ENCODE data around the gene PLEKHA6.

Gene PLEKHA6

GRCh38 chr1:204265665-204266064 is 94.1 kb downstream of the PLEKHA6 start:
- H3K4me3 ChIP-seq (ENCODE audit: insufficient read depth in 1 of 2, low read depth in 1 of 2, low read length in 2 of 2), result no peak overlapping the region
- no peak overlapping the region for H3K23ac ChIP-seq (ENCODE audit: low read length in 2 of 2)
- H4K8ac ChIP-seq (ENCODE audit: low read length), result no peak overlapping the region
- no peak overlapping the region for H2BK12ac ChIP-seq (ENCODE audit: low read length in 2 of 2)
- no peak overlapping the region for H3K4me2 ChIP-seq (ENCODE audit: low read length, poor library complexity, severe bottlenecking)
- no peak overlapping the region for H3K27ac ChIP-seq (ENCODE audit: low read length, poor library complexity, severe bottlenecking)
- no peak overlapping the region for H2BK120ac ChIP-seq (ENCODE audit: low read depth, low read length)
- no peak overlapping the region for H2AK5ac ChIP-seq (ENCODE audit: low read length, severe bottlenecking)
- 82% methylated on average over 2 of the region's 2 CpGs for WGBS
- H3K4me1 ChIP-seq (ENCODE audit: control insufficient read depth, insufficient read depth, low read depth, low read length), result peaks cover 6% of the 10 kb centered on the region
- no peak overlapping the region for H3K14ac ChIP-seq (ENCODE audit: low read length in 2 of 2)
- no peaks in the 10 kb centered on the region for H3K9me3 ChIP-seq (ENCODE audit: control insufficient read depth, low read length)
- no peak overlapping the region for H2BK15ac ChIP-seq (ENCODE audit: low read depth, poor library complexity, severe bottlenecking)
- no peak for DNase-seq
- no peak overlapping the region for H3K9ac ChIP-seq (ENCODE audit: low read length)
- H3K79me1 ChIP-seq (replicated peaks; ENCODE audit: low read length, poor library complexity, severe bottlenecking), result no peaks in the 10 kb centered on the region
- no peak overlapping the region for H2BK5ac ChIP-seq (ENCODE audit: low read depth, low read length, poor library complexity, severe bottlenecking)
- H3K27me3 ChIP-seq (ENCODE audit: control insufficient read depth in 1 of 2, insufficient read depth in 1 of 2, low read length in 2 of 2), result peaks cover 35 to 65% of the 10 kb centered on the region in 2 experiments
- H3K4ac ChIP-seq (ENCODE audit: low read depth in 1 of 2, low read length in 2 of 2), result no peak overlapping the region
- no peaks in the 10 kb centered on the region for H3K36me3 ChIP-seq (ENCODE audit: control insufficient read depth in 1 of 2, insufficient read depth in 2 of 2, low read depth in 1 of 2, low read length in 2 of 2)
- H3K18ac ChIP-seq (ENCODE audit: low read depth in 1 of 2, low read length in 2 of 2), result no peak overlapping the region
- H2AFZ ChIP-seq (ENCODE audit: low read depth, low read length), result no peak overlapping the region
- H4K91ac ChIP-seq (ENCODE audit: low read length), result no peak overlapping the region

GRCh38 chr1:204264805-204265204 is 94.9 kb downstream of the PLEKHA6 start:
- H2BK15ac ChIP-seq (ENCODE audit: low read depth, poor library complexity, severe bottlenecking), result no peak overlapping the region
- H2AK5ac ChIP-seq (ENCODE audit: low read length, severe bottlenecking), result no peak overlapping the region
- H3K27me3 ChIP-seq (ENCODE audit: control insufficient read depth in 1 of 2, insufficient read depth in 1 of 2, low read length in 2 of 2), result peaks cover 35 to 65% of the 10 kb centered on the region in 2 experiments
- no peak overlapping the region for H3K9ac ChIP-seq (ENCODE audit: low read length)
- H2BK120ac ChIP-seq (ENCODE audit: low read depth, low read length), result no peak overlapping the region
- H4K91ac ChIP-seq (ENCODE audit: low read length), result peak overlapping the region; percentile 18
- H3K4me2 ChIP-seq (ENCODE audit: low read length, poor library complexity, severe bottlenecking), result no peak overlapping the region
- H2AFZ ChIP-seq (ENCODE audit: low read depth, low read length), result no peak overlapping the region
- DNase-seq, result no peak
- H3K14ac ChIP-seq (ENCODE audit: low read length in 2 of 2), result peak overlapping the region in 1 of 2 experiments; percentile 63
- H2BK5ac ChIP-seq (ENCODE audit: low read depth, low read length, poor library complexity, severe bottlenecking), result no peak overlapping the region
- H3K4me3 ChIP-seq (ENCODE audit: insufficient read depth in 1 of 2, low read depth in 1 of 2, low read length in 2 of 2), result no peak overlapping the region
- WGBS, result 91% methylated on average over 5 of the region's 8 CpGs
- peaks cover 6% of the 10 kb centered on the region for H3K4me1 ChIP-seq (ENCODE audit: control insufficient read depth, insufficient read depth, low read depth, low read length)
- H3K36me3 ChIP-seq (ENCODE audit: control insufficient read depth in 1 of 2, insufficient read depth in 2 of 2, low read depth in 1 of 2, low read length in 2 of 2), result no peaks in the 10 kb centered on the region
- no peaks in the 10 kb centered on the region for H3K9me3 ChIP-seq (ENCODE audit: control insufficient read depth, low read length)
- H3K79me1 ChIP-seq (replicated peaks; ENCODE audit: low read length, poor library complexity, severe bottlenecking), result no peaks in the 10 kb centered on the region
- peak overlapping the region; percentile 21 for H4K8ac ChIP-seq (ENCODE audit: low read length)
- H2BK12ac ChIP-seq (ENCODE audit: low read length in 2 of 2), result no peak overlapping the region
- no peak overlapping the region for H3K23ac ChIP-seq (ENCODE audit: low read length in 2 of 2)
- H3K18ac ChIP-seq (ENCODE audit: low read depth in 1 of 2, low read length in 2 of 2), result peak overlapping the region in 1 of 2 experiments; percentile 38
- no peak overlapping the region for H3K27ac ChIP-seq (ENCODE audit: low read length, poor library complexity, severe bottlenecking)
- H3K4ac ChIP-seq (ENCODE audit: low read depth in 1 of 2, low read length in 2 of 2), result no peak overlapping the region

DNA sequence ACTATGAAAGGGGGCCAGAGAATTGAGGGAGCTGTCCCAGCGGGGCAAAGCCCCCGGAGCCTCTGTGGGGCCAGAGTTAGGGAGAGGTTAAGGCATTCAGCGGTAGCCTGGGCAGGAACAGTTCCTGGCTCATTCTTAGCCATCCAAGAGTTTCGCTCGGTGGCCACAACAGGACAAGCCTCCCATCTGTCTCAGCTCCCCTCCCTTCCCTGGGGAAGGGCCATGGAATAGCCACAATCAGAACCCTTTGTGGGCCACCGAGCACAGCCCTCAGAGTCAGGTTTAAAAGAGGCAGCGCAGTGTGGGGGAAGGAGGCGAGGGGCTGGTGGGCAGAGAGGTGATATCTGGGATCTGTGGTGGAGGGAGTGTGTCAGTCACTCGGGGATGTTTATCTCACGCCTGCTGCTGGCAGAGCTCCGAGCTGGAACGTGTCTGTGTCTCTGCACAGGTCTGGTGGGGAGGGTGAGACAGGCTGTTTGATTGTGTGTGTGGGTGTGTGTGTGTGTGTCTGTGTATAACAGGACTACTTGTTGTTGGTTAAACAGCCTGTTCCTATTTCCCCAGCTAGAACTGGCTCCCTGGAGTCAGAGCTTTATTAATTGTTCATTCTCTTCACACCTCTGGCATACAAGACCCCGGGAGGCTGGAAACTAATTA is 96.3 kb downstream of the PLEKHA6 start:
- no peak overlapping the region for H2AFZ ChIP-seq (ENCODE audit: low read depth, low read length)
- peak overlapping the region in 1 of 2 experiments; percentile 1 for H3K14ac ChIP-seq (ENCODE audit: low read length in 2 of 2)
- no peak overlapping the region for H2BK12ac ChIP-seq (ENCODE audit: low read length in 2 of 2)
- no peaks in the 10 kb centered on the region for H3K9me3 ChIP-seq (ENCODE audit: control insufficient read depth, low read length)
- no peaks in the 10 kb centered on the region for H3K79me1 ChIP-seq (replicated peaks; ENCODE audit: low read length, poor library complexity, severe bottlenecking)
- H3K27ac ChIP-seq (ENCODE audit: low read length, poor library complexity, severe bottlenecking), result no peak overlapping the region
- H3K4me3 ChIP-seq (ENCODE audit: insufficient read depth in 1 of 2, low read depth in 1 of 2, low read length in 2 of 2), result no peak overlapping the region
- no peak overlapping the region for H3K4ac ChIP-seq (ENCODE audit: low read depth in 1 of 2, low read length in 2 of 2)
- no peak overlapping the region for H4K8ac ChIP-seq (ENCODE audit: low read length)
- H2AK5ac ChIP-seq (ENCODE audit: low read length, severe bottlenecking), result no peak overlapping the region
- H4K91ac ChIP-seq (ENCODE audit: low read length), result no peak overlapping the region
- H3K4me1 ChIP-seq (ENCODE audit: control insufficient read depth, insufficient read depth, low read depth, low read length), result peaks cover 6% of the 10 kb centered on the region
- 45% methylated on average over 13 of the region's 13 CpGs for WGBS
- peak; percentile 39 for DNase-seq
- no peak overlapping the region for H3K9ac ChIP-seq (ENCODE audit: low read length)
- H2BK120ac ChIP-seq (ENCODE audit: low read depth, low read length), result no peak overlapping the region
- H2BK15ac ChIP-seq (ENCODE audit: low read depth, poor library complexity, severe bottlenecking), result no peak overlapping the region
- H2BK5ac ChIP-seq (ENCODE audit: low read depth, low read length, poor library complexity, severe bottlenecking), result no peak overlapping the region
- no peak overlapping the region for H3K4me2 ChIP-seq (ENCODE audit: low read length, poor library complexity, severe bottlenecking)
- H3K36me3 ChIP-seq (ENCODE audit: control insufficient read depth in 1 of 2, insufficient read depth in 2 of 2, low read depth in 1 of 2, low read length in 2 of 2), result no peaks in the 10 kb centered on the region
- peaks cover 32 to 55% of the 10 kb centered on the region in 2 experiments for H3K27me3 ChIP-seq (ENCODE audit: control insufficient read depth in 1 of 2, insufficient read depth in 1 of 2, low read length in 2 of 2)
- H3K18ac ChIP-seq (ENCODE audit: low read depth in 1 of 2, low read length in 2 of 2), result no peak overlapping the region
- no peak overlapping the region for H3K23ac ChIP-seq (ENCODE audit: low read length in 2 of 2)

- Histone ChIP-seq H4K8ac (ENCODE audit: low read length) (no peak overlapping the region), H3K4me3 (ENCODE audit: insufficient read depth in 1 of 2, low read depth in 1 of 2, low read length in 2 of 2) (no peak overlapping the region), H3K4me2 (ENCODE audit: low read length, poor library complexity, severe bottlenecking) (no peak overlapping the region), H2BK5ac (ENCODE audit: low read depth, low read length, poor library complexity, severe bottlenecking) (no peak overlapping the region), H3K27me3 (ENCODE audit: control insufficient read depth in 1 of 2, insufficient read depth in 1 of 2, low read length in 2 of 2) (peaks cover 32 to 55% of the 10 kb centered on the region in 2 experiments), H3K79me1 (replicated peaks; ENCODE audit: low read length, poor library complexity, severe bottlenecking) (no peaks in the 10 kb centered on the region), H3K36me3 (ENCODE audit: control insufficient read depth in 1 of 2, insufficient read depth in 2 of 2, low read depth in 1 of 2, low read length in 2 of 2) (no peaks in the 10 kb centered on the region), H3K4ac (ENCODE audit: low read depth in 1 of 2, low read length in 2 of 2) (no peak overlapping the region), H2BK12ac (ENCODE audit: low read length in 2 of 2) (peak overlapping the region in 1 of 2 experiments; percentile 42), H3K14ac (ENCODE audit: low read length in 2 of 2) (no peak overlapping the region), H3K23ac (ENCODE audit: low read length in 2 of 2) (no peak overlapping the region), H2BK15ac (ENCODE audit: low read depth, poor library complexity, severe bottlenecking) (no peak overlapping the region), H2AFZ (ENCODE audit: low read depth, low read length) (no peak overlapping the region), H2BK120ac (ENCODE audit: low read depth, low read length) (no peak overlapping the region), H3K9me3 (ENCODE audit: control insufficient read depth, low read length) (no peaks in the 10 kb centered on the region), H3K4me1 (ENCODE audit: control insufficient read depth, insufficient read depth, low read depth, low read length) (peaks cover 6% of the 10 kb centered on the region), H4K91ac (ENCODE audit: low read length) (no peak overlapping the region), H3K9ac (ENCODE audit: low read length) (no peak overlapping the region), H3K18ac (ENCODE audit: low read depth in 1 of 2, low read length in 2 of 2) (peak overlapping the region in 1 of 2 experiments; percentile 49), H2AK5ac (ENCODE audit: low read length, severe bottlenecking) (no peak overlapping the region), H3K27ac (ENCODE audit: low read length, poor library complexity, severe bottlenecking) (no peak overlapping the region)
- no peak for DNase-seq
- 77% methylated on average over 12 of the region's 13 CpGs for WGBS
Measured at GRCh38 chr1:204262506-204263253, 97.0 kb downstream of the PLEKHA6 start.

All from mesenchymal stem cell (in vitro differentiated cells and primary cell).